K562 (cell line): ENCODE data around the gene CCDC117. TPM values are rescaled to one million over a fixed set of nuclear protein-coding genes. Genes with fewer than 3 reads are reported as not detected.

ENCODE experiments used
- ATAC-seq: fragments of 200-7000 bp; cut with Tn5 transposase; 3 replicates; pipeline ENCODE4 v1.9.1; 2020; ENCODE audit warnings: moderate library complexity
- BruUV-seq: library from RNA; stranded (reverse); fragments of 400-500 nt; replicated peaks from 2 replicates; lab custom pipeline; 2021; lab: Mats Ljungman, UMichigan
- CTCF ChIA-PET: fragments of 300-600 bp; formaldehyde crosslinking; extraction: SDS; loops from one replicate; lab custom pipeline; 2021; ENCODE audit warnings: low intra/inter-chr PET ratio; lab: Yijun Ruan, JAX
- POLR2A ChIA-PET: fragments of 300-600, 350-650 bp; sonication (Branson Sonifier 250); formaldehyde crosslinking; extraction: SDS; loops from one replicate; lab custom pipeline; 2021; ENCODE audit warnings: antibody characterized with exemption, inconsistent platforms; lab: Yijun Ruan, JAX
- DNase-seq, 4 experiments: peaks; one replicate each; pipeline versions ENCODE4 v3.0.0 to v3.0.0-alpha.2; 2011 to 2018; ENCODE audit warnings: low spot score in 3 of 4, mixed read lengths in 3 of 4; ENCODE audit errors: extremely low read depth in 1 of 4
- FAIRE-seq: peaks from 2 replicates; lab custom pipeline; 2011; peaks lifted over from hg19 to GRCh38; lab: Jason Lieb, UNC
- H2AFZ ChIP-seq: 2 replicates; pipeline ENCODE4 v1.6.0; 2011; ENCODE audit warnings: low read depth, low read length, control low read depth, inconsistent platforms
- H3K27ac ChIP-seq: fragments of 200-600 bp; 3 replicates; pipeline ENCODE4 v1.8.0; 2011; ENCODE audit warnings: low read depth, mild to moderate bottlenecking, control low read depth, inconsistent platforms, low read length, moderate library complexity, mixed read lengths; ENCODE audit errors: extremely low read depth
- H3K27me3 ChIP-seq, 2 experiments: fragments of 300-600 bp in 1 of 2; 2 replicates in 1 of 2; 3 replicates in 1 of 2; pipeline versions ENCODE4 v1.6.0 to v1.8.0; 2011; ENCODE audit warnings: inconsistent platforms in 2 of 2, low read length in 2 of 2, mild to moderate bottlenecking in 1 of 2, mixed read lengths in 1 of 2, moderate library complexity in 1 of 2; ENCODE audit not compliant: control insufficient read depth in 2 of 2, insufficient read depth in 2 of 2
- H3K36me3 ChIP-seq: fragments of 300-600 bp; 3 replicates; pipeline ENCODE4 v1.8.0; 2011; ENCODE audit warnings: mild to moderate bottlenecking, low read length, inconsistent platforms; ENCODE audit not compliant: control insufficient read depth, insufficient read depth
- H3K4me1 ChIP-seq, 2 experiments: fragments of 200-600 bp in 1 of 2; replicated peaks in 1 of 2; 2 replicates in 1 of 2; 3 replicates in 1 of 2; pipeline versions ENCODE4 v1.5.1 to v1.8.0; 2011; ENCODE audit warnings: inconsistent platforms in 2 of 2, low read length in 2 of 2, mild to moderate bottlenecking in 1 of 2, mixed read lengths in 1 of 2, moderate library complexity in 1 of 2; ENCODE audit not compliant: control insufficient read depth in 2 of 2, insufficient read depth in 2 of 2
- H3K4me2 ChIP-seq: 2 replicates; pipeline ENCODE4 v1.6.1; 2011; ENCODE audit warnings: low read length, control low read depth, inconsistent platforms, mixed read lengths; ENCODE audit not compliant: insufficient read depth
- H3K4me3 ChIP-seq: fragments of 200-600 bp; sonication (generic), shearing (Covaris generic); 2 replicates; pipeline ENCODE4 v1.5.1; 2016; ENCODE audit warnings: control low read depth, inconsistent platforms
- H3K79me2 ChIP-seq: fragments of 200-600 bp; 3 replicates; pipeline ENCODE4 v1.8.0; 2011; ENCODE audit warnings: low read length, inconsistent platforms; ENCODE audit not compliant: control insufficient read depth, insufficient read depth
- H3K9ac ChIP-seq, 2 experiments: 2 replicates each; pipeline versions ENCODE4 v1.6.0 to v1.6.1; 2011; ENCODE audit warnings: low read depth in 2 of 2, low read length in 2 of 2, control low read depth in 1 of 2, inconsistent platforms in 1 of 2, mild to moderate bottlenecking in 1 of 2, mixed read lengths in 1 of 2; ENCODE audit not compliant: insufficient read depth in 1 of 2
- H3K9me1 ChIP-seq: one replicate; pipeline ENCODE4 v1.6.0; 2011; ENCODE audit warnings: inconsistent platforms, mild to moderate bottlenecking, low read length, moderate library complexity; ENCODE audit not compliant: control insufficient read depth, insufficient read depth
- H3K9me3 ChIP-seq: replicated peaks from 2 replicates; pipeline ENCODE4 v1.5.1; 2011; ENCODE audit warnings: low read depth, low read length, inconsistent platforms; ENCODE audit not compliant: control insufficient read depth, insufficient read depth
- H4K20me1 ChIP-seq: replicated peaks from 2 replicates; pipeline ENCODE4 v1.6.1; 2011; ENCODE audit warnings: low read length, inconsistent platforms, mixed read lengths; ENCODE audit not compliant: control insufficient read depth, insufficient read depth
- USF1 ChIP-seq: sonication (generic); formaldehyde crosslinking; IDR thresholded peaks from 2 replicates; pipeline ENCODE4 v1.9.0; 2022; ENCODE audit warnings: mild to moderate bottlenecking, missing genetic modification reagents
- XRCC3 ChIP-seq: fragments of 450-650 bp; IDR thresholded peaks from 2 replicates; pipeline ENCODE4 v1.6.1; 2017; ENCODE audit warnings: mild to moderate bottlenecking, moderate library complexity
- ZNF197 ChIP-seq: fragments of 200-800 bp; sonication (Bioruptor generic); IDR thresholded peaks from 2 replicates; pipeline ENCODE4 v1.6.1; 2016; ENCODE audit warnings: low read depth, missing genetic modification characterization, missing compliant biosample characterization
- ZNF24 ChIP-seq: fragments of 450-650 bp; IDR thresholded peaks from 2 replicates; pipeline ENCODE4 v1.6.1; 2016
- ZNF586 ChIP-seq: fragments of 450-650 bp; formaldehyde crosslinking; conservative IDR thresholded peaks from 2 replicates; pipeline ENCODE4 v1.4.0; 2020; ENCODE audit warnings: mild to moderate bottlenecking, moderate library complexity
- ZNF609 ChIP-seq: sonication (generic); formaldehyde crosslinking; IDR thresholded peaks from 2 replicates; pipeline ENCODE4 v1.8.1; 2023; ENCODE audit warnings: missing genetic modification reagents, mild to moderate bottlenecking, borderline replicate concordance
- WGBS: fragments of 100-300 bp; shearing (Covaris generic); methylation state at CpG from one replicate; pipeline ENCODE4 v1.1.6; 2016; ENCODE audit warnings: low coverage, mixed read lengths; ENCODE audit not compliant: insufficient coverage; ENCODE audit errors: missing lambda C conversion rate; 5-methylcytosine and 5-hydroxymethylcytosine counted together
- in situ Hi-C: fragments of 300-500 bp; cut with MboI; formaldehyde crosslinking; loops from 4 replicates; pipeline ENCODE4 v1.15.0; 2018; ENCODE audit warnings: inconsistent platforms, mixed read lengths
- intact Hi-C: fragments of 100-400 bp; cut with micrococcal nuclease; formaldehyde crosslinking; loops from 2 replicates; pipeline ENCODE4 v1.14.2; 2022
- polyA plus RNA-seq, 8 experiments: library from polyadenylated mRNA; depleted of rRNA in 4 of 8; stranded (reverse) in 5 of 8; unstranded in 3 of 8; fragments of >200 nt; fragmentation: Nextera tagmentation in 2 of 8; fragmentation: Illumina TruSeq in 1 of 8; extraction: Ambion mirVana in 2 of 8; extraction: Trizol in 1 of 8; gene quantifications; 2 replicates each; pipeline versions ENCODE4 v1.2.1 to v1.2.3, GENCODE V29; 2011 to 2014; ENCODE audit warnings: inconsistent platforms in 1 of 8, missing spikeins in 1 of 8
- total RNA-seq, 7 experiments: library from RNA; depleted of rRNA in 6 of 7; stranded (reverse); fragments of >200 nt in 6 of 7; fragmentation: Illumina TruSeq in 2 of 7; extraction: Trizol in 2 of 7; gene quantifications; 2 replicates each; pipeline versions ENCODE4 v1.2.1 to v1.2.3, GENCODE V29; 2011 to 2021; ENCODE audit warnings: low replicate concordance in 1 of 7

The CCDC117 gene
- total and polyA plus RNA-seq, 9 of the 15 experiments (the other 6 are each of a cell fraction or from before 2014, with no cell fraction given) = 5.7 to 23.3 (median 15.8) TPM

GRCh38 chr22:28780296-28780695, 7.8 kb downstream of the CCDC117 start:
- DNase-seq (no peak), ATAC-seq (no peak), FAIRE-seq (no peak)
- in situ Hi-C loops (no loop called here), intact Hi-C loops (no loop called here)
- H3K9ac ChIP-seq = peak overlapping the region in 1 of 2 experiments; percentile 57; a peak in 2 of 4 replicates
- no peaks in the 10 kb centered on the region for H3K9me3 ChIP-seq
- no peak for TF ChIP-seq ZNF609
- TF ChIP-seq XRCC3 = no peak
- no peak for TF ChIP-seq USF1 (CRISPR knock-in tag)
- TF ChIP-seq ZNF197 (CRISPR knock-in tag) = no peak
- peak; percentile 66; the same call in 1 of the 2 replicates for TF ChIP-seq ZNF24
- TF ChIP-seq ZNF586 (CRISPR knock-in tag) = no peak
- no peak overlapping the region for H3K4me2 ChIP-seq
- H3K9me1 ChIP-seq = no peaks in the 10 kb centered on the region
- H3K36me3 ChIP-seq = peaks cover 61% of the 10 kb centered on the region
- peak overlapping the region; percentile 68; the same call in 1 of the 3 replicates for H3K27ac ChIP-seq
- no peaks in the 10 kb centered on the region for H4K20me1 ChIP-seq
- peaks cover 39% of the 10 kb centered on the region for H3K79me2 ChIP-seq
- no TSS peak for BruUV-seq
- no peak overlapping the region for H2AFZ ChIP-seq
- H3K4me3 ChIP-seq = no peak overlapping the region
- WGBS = 63% methylated on average over 1 of the region's 1 CpG
- peaks cover 3 to 12% of the 10 kb centered on the region in 2 experiments; a peak in 4 of 5 replicates for H3K4me1 ChIP-seq
- POLR2A ChIA-PET = interaction anchor here (1.0 to 3.6 kb wide), 3 partner anchors 8 to 19 kb away, joined by 4 to 20 read pairs (median 5); partner anchors contain the start of gene XBP1
- CTCF ChIA-PET = no interaction called here
- no peaks in the 10 kb centered on the region for H3K27me3 ChIP-seq
